Smooth muscle cell (in vitro differentiated cells): ENCODE results near the gene NUDT4. TPM values are rescaled to one million over a fixed set of nuclear protein-coding genes. Genes with fewer than 3 reads are reported as not detected.
"Not testable (repeated sequence)": the region's sequence is repeated elsewhere in the genome, so short reads cannot be mapped to it uniquely, and the experiment has no call there.

ENCODE experiments used
- DNase-seq: peaks from one replicate; lab custom pipeline; 2025; ENCODE audit not compliant: unreplicated experiment; lab: John Stamatoyannopoulos, UW
- H2AFZ ChIP-seq: fragments of 200-600 bp; sonication (generic); 2 replicates; pipeline ENCODE4 v1.6.0; 2016; ENCODE audit warnings: antibody characterized with exemption, low read depth, mild to moderate bottlenecking
- H3F3A ChIP-seq: fragments of 200-600 bp; sonication (generic); 2 replicates; pipeline ENCODE4 v1.6.0; 2017; ENCODE audit warnings: antibody characterized with exemption, low read depth
- H3K27ac ChIP-seq: fragments of 200-600 bp; sonication (generic); 2 replicates; pipeline ENCODE4 v1.5.1; 2016; ENCODE audit warnings: low read depth, mild to moderate bottlenecking
- H3K27me3 ChIP-seq: fragments of 200-600 bp; sonication (generic); 2 replicates; pipeline ENCODE4 v1.6.1; 2016; ENCODE audit warnings: low read depth, mild to moderate bottlenecking
- H3K36me3 ChIP-seq: fragments of 200-600 bp; sonication (generic); 2 replicates; pipeline ENCODE4 v1.5.1; 2016; ENCODE audit warnings: low read depth
- H3K4me1 ChIP-seq: fragments of 200-600 bp; sonication (generic); 2 replicates; pipeline ENCODE4 v1.5.1; 2016; ENCODE audit warnings: low read depth
- H3K4me2 ChIP-seq: fragments of 200-600 bp; sonication (generic); 2 replicates; pipeline ENCODE4 v1.6.0; 2016; ENCODE audit warnings: mild to moderate bottlenecking
- H3K4me3 ChIP-seq: fragments of 200-600 bp; sonication (generic); 2 replicates; pipeline ENCODE4 v1.5.1; 2016; ENCODE audit warnings: mild to moderate bottlenecking
- H3K79me2 ChIP-seq: fragments of 200-600 bp; sonication (generic); 2 replicates; pipeline ENCODE4 v1.6.0; 2016; ENCODE audit warnings: low read depth, mild to moderate bottlenecking
- H3K9ac ChIP-seq: fragments of 200-600 bp; sonication (generic); 2 replicates; pipeline ENCODE4 v1.6.0; 2016; ENCODE audit warnings: low read depth
- H3K9me3 ChIP-seq: fragments of 200-600 bp; sonication (generic); replicated peaks from 2 replicates; pipeline ENCODE4 v1.5.1; 2016; ENCODE audit warnings: low read depth
- H4K20me1 ChIP-seq: fragments of 200-600 bp; sonication (generic); 2 replicates; pipeline ENCODE4 v1.6.0; 2016; ENCODE audit warnings: low read depth
- WGBS: methylation state at CpG from one replicate; pipeline ENCODE4 v1.1.7; 2016; ENCODE audit warnings: low lambda C conversion rate; 5-methylcytosine and 5-hydroxymethylcytosine counted together
- polyA plus RNA-seq: library from polyadenylated mRNA; unstranded; fragments of >200 nt; fragmentation: Nextera tagmentation; extraction: Ambion mirVana; gene quantifications from 2 replicates; pipeline ENCODE4 v1.2.1, GENCODE V29; 2016
- total RNA-seq: library from RNA; depleted of rRNA; stranded (reverse); fragments of >200 nt; gene quantifications from 2 replicates; pipeline ENCODE4 v1.2.3, GENCODE V29; 2014
- TF ChIP-seq, protein P1 (sequence below): fragments of 200-600 bp; sonication (generic); IDR thresholded peaks from 2 replicates; pipeline ENCODE4 v1.5.1; 2017; ENCODE audit warnings: borderline replicate concordance, mild to moderate bottlenecking, antibody characterized with exemption; ENCODE audit not compliant: insufficient read depth, poor library complexity, severe bottlenecking

Gene NUDT4
- total and polyA plus RNA-seq, 2 experiments from 2014 or later: 53.9 to 83.2 TPM

DNA sequence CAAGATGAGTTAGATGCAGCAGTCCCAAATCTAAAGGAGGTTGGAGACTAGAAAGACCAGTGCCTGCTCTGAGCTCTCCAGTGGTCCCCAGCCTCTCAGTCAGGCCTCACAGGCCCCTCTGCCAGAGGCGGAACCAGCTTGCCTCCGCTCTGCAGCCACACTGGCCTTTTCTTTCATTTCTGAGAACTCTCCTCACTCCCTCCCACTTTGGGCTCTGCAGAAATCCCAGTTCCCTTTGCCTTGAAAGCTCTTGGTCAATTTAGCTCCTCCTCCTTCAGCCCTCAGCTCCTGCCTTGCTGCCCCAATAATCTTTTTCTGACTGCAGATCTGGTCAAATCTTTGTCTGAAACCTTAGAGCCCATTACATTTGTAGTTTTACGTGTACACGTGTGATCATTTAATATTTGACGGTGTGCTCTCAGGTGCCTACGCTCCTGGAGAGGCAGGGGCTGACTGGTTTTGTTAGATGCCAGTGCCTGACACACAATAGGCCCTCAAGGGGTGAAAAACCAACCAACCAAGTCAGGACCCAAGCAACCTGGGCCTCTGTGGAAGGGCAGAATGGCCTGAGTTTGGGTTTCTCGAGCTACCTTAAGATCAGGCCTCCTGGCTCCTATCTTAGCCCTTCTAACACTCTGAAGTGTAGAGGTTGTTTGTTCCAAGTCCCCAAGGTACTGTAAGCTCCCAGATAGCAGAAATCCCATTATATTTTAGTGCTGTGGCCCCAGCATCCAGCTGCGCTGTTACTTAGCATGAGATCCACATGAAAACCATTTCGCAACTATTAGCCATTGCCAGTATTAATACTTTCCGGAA is 1.1 kb upstream of the NUDT4 start:
- DNase-seq: no peak
- Histone ChIP-seq H3K27me3 (no peaks in the 10 kb centered on the region), H3K4me2 (peak overlapping the region; percentile 93), H3K9me3 (no peaks in the 10 kb centered on the region), H3K27ac (peak overlapping the region; percentile 96), H3F3A (peaks cover 11% of the 10 kb centered on the region), H3K79me2 (peaks cover 39% of the 10 kb centered on the region), H3K4me1 (peaks cover 40% of the 10 kb centered on the region), H3K4me3 (peak overlapping the region; percentile 93), H2AFZ (peak overlapping the region; percentile 37), H3K36me3 (no peaks in the 10 kb centered on the region), H3K9ac (peak overlapping the region; percentile 49), H4K20me1 (peaks cover 32% of the 10 kb centered on the region)
- 25% methylated on average over 10 of the region's 10 CpGs for WGBS
- TF ChIP-seq, protein P1, sequence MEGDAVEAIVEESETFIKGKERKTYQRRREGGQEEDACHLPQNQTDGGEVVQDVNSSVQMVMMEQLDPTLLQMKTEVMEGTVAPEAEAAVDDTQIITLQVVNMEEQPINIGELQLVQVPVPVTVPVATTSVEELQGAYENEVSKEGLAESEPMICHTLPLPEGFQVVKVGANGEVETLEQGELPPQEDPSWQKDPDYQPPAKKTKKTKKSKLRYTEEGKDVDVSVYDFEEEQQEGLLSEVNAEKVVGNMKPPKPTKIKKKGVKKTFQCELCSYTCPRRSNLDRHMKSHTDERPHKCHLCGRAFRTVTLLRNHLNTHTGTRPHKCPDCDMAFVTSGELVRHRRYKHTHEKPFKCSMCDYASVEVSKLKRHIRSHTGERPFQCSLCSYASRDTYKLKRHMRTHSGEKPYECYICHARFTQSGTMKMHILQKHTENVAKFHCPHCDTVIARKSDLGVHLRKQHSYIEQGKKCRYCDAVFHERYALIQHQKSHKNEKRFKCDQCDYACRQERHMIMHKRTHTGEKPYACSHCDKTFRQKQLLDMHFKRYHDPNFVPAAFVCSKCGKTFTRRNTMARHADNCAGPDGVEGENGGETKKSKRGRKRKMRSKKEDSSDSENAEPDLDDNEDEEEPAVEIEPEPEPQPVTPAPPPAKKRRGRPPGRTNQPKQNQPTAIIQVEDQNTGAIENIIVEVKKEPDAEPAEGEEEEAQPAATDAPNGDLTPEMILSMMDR: no peak

DNA sequence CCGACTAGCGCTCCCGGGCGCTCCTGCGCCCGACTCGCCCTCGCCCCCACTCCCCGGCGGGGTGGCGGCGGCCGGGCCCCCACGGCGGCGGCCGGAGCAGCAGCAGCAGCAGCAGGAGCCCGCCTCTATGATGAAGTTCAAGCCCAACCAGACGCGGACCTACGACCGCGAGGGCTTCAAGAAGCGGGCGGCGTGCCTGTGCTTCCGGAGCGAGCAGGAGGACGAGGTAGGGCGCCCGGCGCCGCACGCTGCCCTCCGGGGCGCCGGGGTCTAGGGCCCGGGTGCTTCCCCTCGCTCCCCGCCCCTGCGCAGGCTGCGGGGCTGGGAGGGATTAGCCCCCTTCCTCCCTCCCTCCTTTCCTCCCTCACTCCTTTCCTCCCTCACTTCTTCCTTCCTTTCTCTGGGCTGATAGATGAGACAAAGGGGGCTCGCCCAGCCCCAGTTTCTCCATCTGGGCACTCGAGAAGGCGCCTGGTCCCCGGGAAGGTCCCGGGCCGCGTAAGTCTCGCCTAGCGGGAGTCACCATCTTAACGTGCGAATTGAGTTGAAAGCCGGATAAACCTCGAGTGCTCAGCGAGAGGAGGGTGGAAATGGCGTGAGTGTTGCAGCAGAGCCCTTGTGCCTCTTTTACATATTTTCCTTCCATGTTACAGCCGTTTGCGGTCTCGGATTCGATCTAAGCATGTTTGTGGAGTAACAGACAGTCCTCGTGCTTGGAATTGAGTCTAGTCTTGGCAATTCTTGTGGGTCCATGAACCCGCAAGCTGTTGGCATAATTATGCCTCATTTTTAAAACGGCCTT is 672 bp downstream of the NUDT4 start:
- peaks cover 11% of the 10 kb centered on the region for H3F3A ChIP-seq
- H2AFZ ChIP-seq: peak overlapping the region; percentile 70
- H3K4me2 ChIP-seq: peak overlapping the region; percentile 94
- peaks cover 45% of the 10 kb centered on the region for H3K4me1 ChIP-seq
- not testable (repeated sequence) for H3K9me3 ChIP-seq, H3K27me3 ChIP-seq, H3K36me3 ChIP-seq
- H3K9ac ChIP-seq: peak overlapping the region; percentile 96
- H3K79me2 ChIP-seq: peaks cover 57% of the 10 kb centered on the region
- H4K20me1 ChIP-seq: peaks cover 50% of the 10 kb centered on the region
- DNase-seq: peak; percentile 32
- WGBS: under 1% methylated on average over 44 of the region's 64 CpGs
- H3K27ac ChIP-seq: peak overlapping the region; percentile 96
- H3K4me3 ChIP-seq: peak overlapping the region; percentile 93

DNA sequence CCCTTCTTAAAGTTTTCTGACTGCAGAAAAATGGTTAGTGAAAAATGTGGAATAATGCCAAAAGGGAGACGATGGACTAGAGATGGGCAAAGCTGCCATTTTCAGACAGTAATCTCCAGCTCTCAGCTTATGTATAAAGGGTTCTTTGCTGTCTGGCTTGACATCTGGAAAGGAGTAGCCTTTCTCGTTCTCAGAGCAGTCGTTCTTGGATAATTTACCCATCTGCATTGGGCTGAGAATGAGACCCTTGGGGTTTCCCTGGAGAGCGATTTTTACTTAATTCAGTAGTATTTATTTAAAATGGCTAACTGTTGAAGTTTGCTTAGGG is 1.2 kb downstream of the NUDT4 start:
- no peaks in the 10 kb centered on the region for H3K36me3 ChIP-seq
- H3K9me3 ChIP-seq: no peaks in the 10 kb centered on the region
- H4K20me1 ChIP-seq: peaks cover 55% of the 10 kb centered on the region
- no peak overlapping the region for H2AFZ ChIP-seq
- H3K27ac ChIP-seq: peak overlapping the region; percentile 96
- H3K79me2 ChIP-seq: peaks cover 63% of the 10 kb centered on the region
- 0% methylated on average over 4 of the region's 4 CpGs for WGBS
- H3F3A ChIP-seq: peaks cover 11% of the 10 kb centered on the region
- peak overlapping the region; percentile 96 for H3K9ac ChIP-seq
- H3K4me3 ChIP-seq: peak overlapping the region; percentile 93
- peak overlapping the region; percentile 94 for H3K4me2 ChIP-seq
- H3K4me1 ChIP-seq: peaks cover 41% of the 10 kb centered on the region
- TF ChIP-seq, protein P1: no peak
- no peaks in the 10 kb centered on the region for H3K27me3 ChIP-seq
- DNase-seq: no peak

DNA sequence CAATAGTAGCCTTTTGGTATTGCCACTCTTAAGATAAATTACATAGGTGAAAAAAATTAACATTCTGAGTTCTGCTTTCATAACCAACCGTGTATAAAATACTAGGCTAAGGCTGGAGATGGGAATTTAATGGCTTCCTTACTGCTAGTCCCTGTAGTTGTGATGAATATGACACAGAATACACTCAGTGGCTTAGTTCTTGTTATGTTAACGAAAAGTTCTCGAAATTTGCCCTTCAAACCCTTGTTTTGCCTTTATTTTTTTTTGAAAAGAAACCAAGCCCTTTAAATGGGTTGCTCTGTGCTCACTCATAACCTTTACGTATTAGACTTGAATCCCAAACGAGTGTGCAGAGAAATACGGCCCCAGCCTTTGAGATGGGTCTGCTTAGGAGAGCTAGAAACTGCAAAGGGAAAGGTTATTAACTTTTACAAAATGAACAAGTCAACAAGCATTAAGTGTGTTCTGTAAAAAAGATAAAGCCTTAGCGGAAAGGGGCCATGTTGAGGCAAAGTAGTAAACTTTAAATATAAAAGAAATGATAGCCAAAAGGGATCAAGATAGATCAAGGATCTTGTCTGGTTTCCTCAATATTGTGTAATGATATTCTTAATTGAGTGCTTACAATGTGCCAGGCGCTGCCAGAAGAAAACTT is 1.7 kb downstream of the NUDT4 start:
- peaks cover 60% of the 10 kb centered on the region for H4K20me1 ChIP-seq
- H3K36me3 ChIP-seq: no peaks in the 10 kb centered on the region
- peak overlapping the region; percentile 94 for H3K4me2 ChIP-seq
- TF ChIP-seq, protein P1: no peak
- H3K79me2 ChIP-seq: peaks cover 67% of the 10 kb centered on the region
- peak overlapping the region; percentile 93 for H3K4me3 ChIP-seq
- peaks cover 11% of the 10 kb centered on the region for H3F3A ChIP-seq
- H2AFZ ChIP-seq: no peak overlapping the region
- H3K27me3 ChIP-seq: no peaks in the 10 kb centered on the region
- DNase-seq: no peak
- 2% methylated on average over 8 of the region's 8 CpGs for WGBS
- peak overlapping the region; percentile 96 for H3K9ac ChIP-seq
- peaks cover 36% of the 10 kb centered on the region for H3K4me1 ChIP-seq
- H3K27ac ChIP-seq: peak overlapping the region; percentile 96
- H3K9me3 ChIP-seq: no peaks in the 10 kb centered on the region
